SKM-1 treated with dmso at 0.1 percent for 144 hours (cell line): Measurements from ENCODE around the gene ADGRL1.
"Not testable (repeated sequence)": the region's sequence is repeated elsewhere in the genome, so short reads cannot be mapped to it uniquely, and the experiment has no call there.

ENCODE experiments used
- DNase-seq: peaks from one replicate; lab custom pipeline; 2025; ENCODE audit not compliant: unreplicated experiment; lab: John Stamatoyannopoulos, UW

ADGRL1 gene

GRCh38 chr19:14218620-14219330, 12.8 kb upstream of the ADGRL1 start:
- no peak for DNase-seq

GRCh38 chr19:14217886-14218285, 11.9 kb upstream of the ADGRL1 start:
- not testable (repeated sequence) for DNase-seq

- no peak for DNase-seq
Measured at GRCh38 chr19:14214580-14214979, 8.6 kb upstream of the ADGRL1 start.

GRCh38 chr19:14210182-14210581, 4.2 kb upstream of the ADGRL1 start:
- DNase-seq = not testable (repeated sequence)

GRCh38 chr19:14209401-14209800, 3.4 kb upstream of the ADGRL1 start:
- not testable (repeated sequence) for DNase-seq

- DNase-seq = not testable (repeated sequence)
Measured at GRCh38 chr19:14208496-14208895, 2.5 kb upstream of the ADGRL1 start.

- DNase-seq = not testable (repeated sequence)
Measured at GRCh38 chr19:14207796-14208195, 1.8 kb upstream of the ADGRL1 start.

- DNase-seq = peak; percentile 81
Measured at GRCh38 chr19:14206737-14207726, 1.1 kb upstream of the ADGRL1 start.

- not testable (repeated sequence) for DNase-seq
Measured at GRCh38 chr19:14206308-14206707, 339 bp upstream of the ADGRL1 start.

GRCh38 chr19:14204676-14205451, 1.1 kb downstream of the ADGRL1 start:
- DNase-seq = not testable (repeated sequence)

- DNase-seq = not testable (repeated sequence)
Measured at GRCh38 chr19:14204219-14204618, 1.8 kb downstream of the ADGRL1 start.

- DNase-seq = not testable (repeated sequence)
Measured at GRCh38 chr19:14203788-14204187, 2.2 kb downstream of the ADGRL1 start.

GRCh38 chr19:14203177-14203576, 2.8 kb downstream of the ADGRL1 start:
- no peak for DNase-seq

GRCh38 chr19:14201481-14201880, 4.5 kb downstream of the ADGRL1 start:
- DNase-seq = not testable (repeated sequence)

- DNase-seq = not testable (repeated sequence)
Measured at GRCh38 chr19:14200147-14200841, 5.7 kb downstream of the ADGRL1 start.

- DNase-seq = no peak
Measured at GRCh38 chr19:14198384-14199376, 7.3 kb downstream of the ADGRL1 start.

- DNase-seq = no peak
Measured at GRCh38 chr19:14197882-14198281, 8.1 kb downstream of the ADGRL1 start.

GRCh38 chr19:14197288-14197687, 8.7 kb downstream of the ADGRL1 start:
- not testable (repeated sequence) for DNase-seq

- DNase-seq = peak; percentile 20
Measured at GRCh38 chr19:14196105-14196504, 9.9 kb downstream of the ADGRL1 start.
